ENCODE data around the gene CREB3L1. TPM values are rescaled to one million over a fixed set of nuclear protein-coding genes. Genes with fewer than 3 reads are reported as not detected.

CREB3L1 gene
- total RNA-seq, 1 donor, result 33.3 TPM

GRCh38 chr11:46275964-46276641 is 1.4 kb upstream of the CREB3L1 start:
- no peak overlapping the region for H2AFZ ChIP-seq (ENCODE audit: low read length)

GRCh38 chr11:46277313-46277621 is 195 bp upstream of the CREB3L1 start:
- Histone ChIP-seq H3K4me1 (ENCODE audit: insufficient read depth, low read length) (peaks cover 53% of the 10 kb centered on the region), H3K36me3 (ENCODE audit: insufficient read depth, low read length) (no peaks in the 10 kb centered on the region), H3K27me3 (ENCODE audit: insufficient read depth, low read length) (no peaks in the 10 kb centered on the region), H2AFZ (ENCODE audit: low read length) (no peak overlapping the region), H3K27ac (ENCODE audit: low read depth, low read length) (peak overlapping the region; percentile 44), H3K4me2 (ENCODE audit: insufficient read depth, low read length) (peak overlapping the region; percentile 67), H3K4me3 (ENCODE audit: insufficient read depth, low read length) (peak overlapping the region; percentile 96), H4K20me1 (ENCODE audit: insufficient read depth, low read length) (peaks cover 24% of the 10 kb centered on the region), H3K79me2 (ENCODE audit: insufficient read depth, low read length) (peaks cover 45% of the 10 kb centered on the region), H3K9me3 (ENCODE audit: low read depth, low read length) (no peaks in the 10 kb centered on the region)
- TF ChIP-seq CTCF (IDR thresholded peaks at IDR 0.05; ENCODE audit: extremely low read depth, low read depth, low read length), result no peak
- peak; percentile 94 for DNase-seq (ENCODE audit: insufficient read length, low spot score, missing footprints)

More at GRCh38 chr11:46275964-46276641, 1.4 kb upstream of the CREB3L1 start:
- no peak for TF ChIP-seq CTCF (IDR thresholded peaks at IDR 0.05; ENCODE audit: extremely low read depth, low read depth, low read length)
- no peak overlapping the region for H3K27ac ChIP-seq (ENCODE audit: low read depth, low read length)
- H3K4me3 ChIP-seq (ENCODE audit: insufficient read depth, low read length), result no peak overlapping the region
- H3K4me1 ChIP-seq (ENCODE audit: insufficient read depth, low read length), result peaks cover 53% of the 10 kb centered on the region
- H3K36me3 ChIP-seq (ENCODE audit: insufficient read depth, low read length), result no peaks in the 10 kb centered on the region
- DNase-seq (ENCODE audit: insufficient read length, low spot score, missing footprints), result peak; percentile 49
- H3K9me3 ChIP-seq (ENCODE audit: low read depth, low read length), result no peaks in the 10 kb centered on the region
- peaks cover 34% of the 10 kb centered on the region for H3K79me2 ChIP-seq (ENCODE audit: insufficient read depth, low read length)
- peaks cover 13% of the 10 kb centered on the region for H4K20me1 ChIP-seq (ENCODE audit: insufficient read depth, low read length)
- no peaks in the 10 kb centered on the region for H3K27me3 ChIP-seq (ENCODE audit: insufficient read depth, low read length)
- H3K4me2 ChIP-seq (ENCODE audit: insufficient read depth, low read length), result no peak overlapping the region

GRCh38 chr11:46278387-46279125 is 1.1 kb downstream of the CREB3L1 start:
- peak overlapping the region; percentile 87 for H3K4me2 ChIP-seq (ENCODE audit: insufficient read depth, low read length)
- peaks cover 40% of the 10 kb centered on the region for H3K4me1 ChIP-seq (ENCODE audit: insufficient read depth, low read length)
- H3K27me3 ChIP-seq (ENCODE audit: insufficient read depth, low read length), result no peaks in the 10 kb centered on the region
- peak; percentile 68 for TF ChIP-seq CTCF (IDR thresholded peaks at IDR 0.05; ENCODE audit: extremely low read depth, low read depth, low read length)
- H3K9me3 ChIP-seq (ENCODE audit: low read depth, low read length), result no peaks in the 10 kb centered on the region
- H3K79me2 ChIP-seq (ENCODE audit: insufficient read depth, low read length), result peaks cover 58% of the 10 kb centered on the region
- peak; percentile 97 for DNase-seq (ENCODE audit: insufficient read length, low spot score, missing footprints)
- H3K36me3 ChIP-seq (ENCODE audit: insufficient read depth, low read length), result no peaks in the 10 kb centered on the region
- H2AFZ ChIP-seq (ENCODE audit: low read length), result peak overlapping the region; percentile 75
- peak overlapping the region; percentile 92 for H3K27ac ChIP-seq (ENCODE audit: low read depth, low read length)
- peak overlapping the region; percentile 96 for H3K4me3 ChIP-seq (ENCODE audit: insufficient read depth, low read length)
- H4K20me1 ChIP-seq (ENCODE audit: insufficient read depth, low read length), result peaks cover 33% of the 10 kb centered on the region

Data from osteoblast (primary cell).